Measurements from ENCODE around the gene FRMD4A. TPM values are rescaled to one million over a fixed set of nuclear protein-coding genes. Genes with fewer than 3 reads are reported as not detected.
A peak's percentile ranks its signal among the peaks of the same experiment; 100 is the strongest.

Gene FRMD4A
- total and polyA plus RNA-seq, 2 experiments from 2014 or later: 11.9 to 17.5 TPM

- Histone ChIP-seq H3K27ac (peak overlapping the region; percentile 68), H3K9me2 (ENCODE audit: insufficient read depth) (no peaks in the 10 kb centered on the region), H3K4me1 (ENCODE audit: insufficient read depth) (peaks cover 27% of the 10 kb centered on the region), H3K9me3 (ENCODE audit: low read depth) (no peaks in the 10 kb centered on the region), H2AFZ (no peak overlapping the region), H3K27me3 (replicated peaks; ENCODE audit: insufficient read depth) (no peaks in the 10 kb centered on the region), H3K4me3 (peak overlapping the region; percentile 37), H3K36me3 (ENCODE audit: low read depth) (no peaks in the 10 kb centered on the region), H3K4me2 (ENCODE audit: unreplicated experiment) (peak overlapping the region; percentile 61), H3F3A (ENCODE audit: insufficient read depth) (peaks cover 32% of the 10 kb centered on the region), H3K9ac (peak overlapping the region; percentile 37; the same call in 1 of the 2 replicates), H3K79me2 (ENCODE audit: insufficient read depth) (peaks cover 22% of the 10 kb centered on the region; the same call in 1 of the 2 replicates), H4K20me1 (ENCODE audit: insufficient read depth) (no peaks in the 10 kb centered on the region)
- in situ Hi-C loops (cut with MboI): loop anchor here (10.0 kb wide), 1 partner anchor 401 kb away; no protein-coding TSS in a partner anchor
- no peak for TF ChIP-seq EZH2phosphoT487 (IDR thresholded peaks at IDR 0.05; ENCODE audit: insufficient read depth, low read depth)
- 50 to 51% methylated on average over 14 of the region's 14 CpGs for WGBS, 2 experiments (ENCODE audit: low coverage in 1 of 2, low lambda C conversion rate in 2 of 2, missing lambda C conversion rate in 2 of 2)
- peak; percentile 94 for DNase-seq
These were observed 554.6 kb downstream of the FRMD4A start for GRCh38 chr10:13775786-13776775.

GRCh38 chr10:13774303-13774893 is 556.3 kb downstream of the FRMD4A start:
- no peak overlapping the region for H3K27ac ChIP-seq

GRCh38 chr10:13773496-13774170 is 557.1 kb downstream of the FRMD4A start:
- peaks cover 25% of the 10 kb centered on the region; the same call in 1 of the 2 replicates for H3K79me2 ChIP-seq (ENCODE audit: insufficient read depth)
- no peak overlapping the region for H3K27ac ChIP-seq
- no peak overlapping the region for H3K9ac ChIP-seq

More at GRCh38 chr10:13774303-13774893, 556.3 kb downstream of the FRMD4A start:
- no peak for TF ChIP-seq EZH2 (IDR thresholded peaks at IDR 0.05; ENCODE audit: insufficient read depth, poor library complexity, severe bottlenecking)
- TF ChIP-seq EZH2phosphoT487 (IDR thresholded peaks at IDR 0.05; ENCODE audit: insufficient read depth, low read depth): no peak
- in situ Hi-C loops (cut with MboI): loop anchor here (10.0 kb wide), 1 partner anchor 400 kb away; no protein-coding TSS in a partner anchor
- no peak overlapping the region for H3K4me2 ChIP-seq (ENCODE audit: unreplicated experiment)
- H4K20me1 ChIP-seq (ENCODE audit: insufficient read depth): no peaks in the 10 kb centered on the region
- H3F3A ChIP-seq (ENCODE audit: insufficient read depth): peaks cover 29% of the 10 kb centered on the region
- H2AFZ ChIP-seq: no peak overlapping the region
- H3K79me2 ChIP-seq (ENCODE audit: insufficient read depth): peaks cover 25% of the 10 kb centered on the region; the same call in 1 of the 2 replicates
- 94 to 95% methylated on average over 9 of the region's 9 CpGs for WGBS, 2 experiments (ENCODE audit: low coverage in 1 of 2, low lambda C conversion rate in 2 of 2, missing lambda C conversion rate in 2 of 2)
- no peaks in the 10 kb centered on the region for H3K27me3 ChIP-seq (replicated peaks; ENCODE audit: insufficient read depth)
- H3K9me2 ChIP-seq (ENCODE audit: insufficient read depth): no peaks in the 10 kb centered on the region
- no peak overlapping the region for H3K9ac ChIP-seq
- no peak for DNase-seq
- H3K36me3 ChIP-seq (ENCODE audit: low read depth): no peaks in the 10 kb centered on the region
- H3K9me3 ChIP-seq (ENCODE audit: low read depth): no peaks in the 10 kb centered on the region
- H3K4me1 ChIP-seq (ENCODE audit: insufficient read depth): peaks cover 32% of the 10 kb centered on the region
- no peak overlapping the region for H3K4me3 ChIP-seq

GRCh38 chr10:13773043-13773442 is 557.7 kb downstream of the FRMD4A start:
- Histone ChIP-seq H4K20me1 (ENCODE audit: insufficient read depth) (no peaks in the 10 kb centered on the region), H3K27ac (no peak overlapping the region), H3K4me2 (ENCODE audit: unreplicated experiment) (no peak overlapping the region), H3K9me3 (ENCODE audit: low read depth) (no peaks in the 10 kb centered on the region), H3K9ac (no peak overlapping the region), H3K36me3 (ENCODE audit: low read depth) (no peaks in the 10 kb centered on the region), H3K4me1 (ENCODE audit: insufficient read depth) (peaks cover 32% of the 10 kb centered on the region), H2AFZ (no peak overlapping the region), H3K9me2 (ENCODE audit: insufficient read depth) (no peaks in the 10 kb centered on the region), H3K79me2 (ENCODE audit: insufficient read depth) (peaks cover 25% of the 10 kb centered on the region; the same call in 1 of the 2 replicates), H3K4me3 (no peak overlapping the region), H3K27me3 (replicated peaks; ENCODE audit: insufficient read depth) (no peaks in the 10 kb centered on the region), H3F3A (ENCODE audit: insufficient read depth) (peaks cover 20% of the 10 kb centered on the region)
- DNase-seq: peak; percentile 6
- TF ChIP-seq EZH2 (IDR thresholded peaks at IDR 0.05; ENCODE audit: insufficient read depth, poor library complexity, severe bottlenecking) (no peak), EZH2phosphoT487 (IDR thresholded peaks at IDR 0.05; ENCODE audit: insufficient read depth, low read depth) (no peak)
- WGBS, 2 experiments (ENCODE audit: low coverage in 1 of 2, low lambda C conversion rate in 2 of 2, missing lambda C conversion rate in 2 of 2): 97 to 98% methylated on average over 8 of the region's 8 CpGs
- in situ Hi-C loops (cut with MboI): loop anchor here (10.0 kb wide), 1 partner anchor 398 kb away; no protein-coding TSS in a partner anchor

More at GRCh38 chr10:13773496-13774170, 557.1 kb downstream of the FRMD4A start:
- in situ Hi-C loops (cut with MboI): loop anchor here (10.0 kb wide), 1 partner anchor 399 kb away; no protein-coding TSS in a partner anchor
- DNase-seq: no peak
- Histone ChIP-seq H4K20me1 (ENCODE audit: insufficient read depth) (no peaks in the 10 kb centered on the region), H3F3A (ENCODE audit: insufficient read depth) (peaks cover 26% of the 10 kb centered on the region), H3K27me3 (replicated peaks; ENCODE audit: insufficient read depth) (no peaks in the 10 kb centered on the region), H3K4me3 (no peak overlapping the region), H3K36me3 (ENCODE audit: low read depth) (no peaks in the 10 kb centered on the region), H3K9me3 (ENCODE audit: low read depth) (no peaks in the 10 kb centered on the region), H2AFZ (no peak overlapping the region), H3K9me2 (ENCODE audit: insufficient read depth) (no peaks in the 10 kb centered on the region), H3K4me2 (ENCODE audit: unreplicated experiment) (no peak overlapping the region), H3K4me1 (ENCODE audit: insufficient read depth) (peaks cover 32% of the 10 kb centered on the region)
- TF ChIP-seq EZH2phosphoT487 (IDR thresholded peaks at IDR 0.05; ENCODE audit: insufficient read depth, low read depth) (no peak), EZH2 (IDR thresholded peaks at IDR 0.05; ENCODE audit: insufficient read depth, poor library complexity, severe bottlenecking) (no peak)
- WGBS, 2 experiments (ENCODE audit: low coverage in 1 of 2, low lambda C conversion rate in 2 of 2, missing lambda C conversion rate in 2 of 2): 84 to 87% methylated on average over 13 of the region's 13 CpGs
